Stomach (tissue), 9 donors: ENCODE results near the gene LRRC7. TPM values are rescaled to one million over a fixed set of nuclear protein-coding genes. Genes with fewer than 3 reads are reported as not detected.

Experiments used
- DNase-seq, 2 donors: peaks; one replicate each; pipeline versions ENCODE4 v3.0.0 to v3.0.0-alpha.2; 2013 to 2019
- H3K27ac ChIP-seq, 5 donors: fragments of 200-600 bp in 4 of 5; sonication (generic) in 4 of 5; one replicate each; pipeline ENCODE4 v1.5.1; 2013 to 2019; ENCODE audit warnings: mild to moderate bottlenecking in 1 of 5, moderate library complexity in 1 of 5
- H3K27me3 ChIP-seq, 3 donors: fragments of 200-600 bp; sonication (generic); one replicate each; pipeline ENCODE4 v1.5.1; 2017 to 2019; ENCODE audit warnings: mixed run types in 1 of 3
- H3K36me3 ChIP-seq, 4 donors: fragments of 200-600 bp; sonication (generic); 1 replicate in 3 of 4; 2 replicates in 1 of 4; pipeline ENCODE4 v1.5.1; 2016 to 2019
- H3K4me1 ChIP-seq, 4 donors: fragments of 200-600 bp; sonication (generic); one replicate each; pipeline ENCODE4 v1.5.1; 2016 to 2019
- H3K4me3 ChIP-seq, 4 donors: fragments of 200-600 bp; sonication (generic) in 3 of 4; one replicate each; pipeline ENCODE4 v1.5.1; 2016 to 2019; ENCODE audit warnings: mild to moderate bottlenecking in 1 of 4
- H3K9me3 ChIP-seq, 4 donors: fragments of 200-600 bp; sonication (generic); one replicate each; pipeline ENCODE4 v1.5.1; 2016 to 2019
- EP300 ChIP-seq: sonication (generic); formaldehyde crosslinking; IDR thresholded peaks from one replicate; pipeline ENCODE4 v1.6.1; 2017; ENCODE audit warnings: antibody characterized with exemption
- POLR2A ChIP-seq, 4 donors: fragments of 450-650 bp; IDR thresholded peaks; one replicate each; pipeline ENCODE4 v1.6.1; 2016; ENCODE audit warnings: antibody characterized with exemption in 4 of 4, control low read depth in 2 of 4, mild to moderate bottlenecking in 1 of 4, moderate library complexity in 1 of 4
- POLR2AphosphoS5 ChIP-seq, 3 donors: sonication (generic); formaldehyde crosslinking; IDR thresholded peaks; one replicate each; pipeline ENCODE4 v1.6.1; 2016; ENCODE audit warnings: antibody characterized with exemption in 3 of 3
- WGBS, 5 donors: extraction: QIAGEN DNeasy Blood & Tissue Kit in 3 of 5; methylation state at CpG; one replicate each; pipeline versions ENCODE4 v1.1.5 to v1.1.7; 2013 to 2018; 5-methylcytosine and 5-hydroxymethylcytosine counted together
- intact Hi-C: fragments of 100-400 bp; cut with DNase I; formaldehyde crosslinking; loops from one replicate; pipeline ENCODE4 v1.15.1; 2023; ENCODE audit warnings: low total_unique reads
- polyA plus RNA-seq, 3 donors: library from polyadenylated mRNA; stranded (reverse); fragments of 200-250 nt; gene quantifications; one replicate each; pipeline ENCODE4 v1.2.3, GENCODE V29; 2013
- total RNA-seq, 5 donors: library from RNA; depleted of rRNA; stranded (reverse); fragments of >200 nt; gene quantifications; one replicate each; pipeline versions ENCODE4 v1.1.0 to v1.2.3, GENCODE V29; 2014 to 2016
- TF ChIP-seq, protein P1 (sequence below), 7 experiments: fragments of 450-650 bp in 4 of 7; fragments of 200-600 bp in 3 of 7; sonication (generic) in 3 of 7; IDR thresholded peaks; one replicate each; pipeline ENCODE4 v1.5.1; 2016 to 2019; ENCODE audit warnings: antibody characterized with exemption in 7 of 7, control low read depth in 2 of 7, mild to moderate bottlenecking in 1 of 7
- donor health status: healthy with polysubstance abuse.
- donor health status: Bipolar disorder and iron deficiency.
- donor health status: healthy.

LRRC7 gene
- total and polyA plus RNA-seq, 8 donors: 0.06 to 22.4 (median 0.31) TPM; not detected in 1

GRCh38 chr1:69533343-69533742 lies 34.4 kb upstream of the LRRC7 start:
- Histone ChIP-seq H3K9me3 (no peaks in the 10 kb centered on the region), H3K4me3 (no peak overlapping the region), H3K36me3 (no peaks in the 10 kb centered on the region), H3K4me1 (no peaks in the 10 kb centered on the region), H3K27me3 (no peaks in the 10 kb centered on the region), H3K27ac (no peak overlapping the region)
- no peak for DNase-seq
- WGBS, 5 donors: 71 to 89% (median 72%) methylated on average over 1 of the region's 1 CpG
- TF ChIP-seq POLR2AphosphoS5 (IDR thresholded peaks at IDR 0.05): no peak
- no peak for TF ChIP-seq POLR2A (IDR thresholded peaks at IDR 0.05)
- TF ChIP-seq EP300: no peak
- TF ChIP-seq, protein P1, sequence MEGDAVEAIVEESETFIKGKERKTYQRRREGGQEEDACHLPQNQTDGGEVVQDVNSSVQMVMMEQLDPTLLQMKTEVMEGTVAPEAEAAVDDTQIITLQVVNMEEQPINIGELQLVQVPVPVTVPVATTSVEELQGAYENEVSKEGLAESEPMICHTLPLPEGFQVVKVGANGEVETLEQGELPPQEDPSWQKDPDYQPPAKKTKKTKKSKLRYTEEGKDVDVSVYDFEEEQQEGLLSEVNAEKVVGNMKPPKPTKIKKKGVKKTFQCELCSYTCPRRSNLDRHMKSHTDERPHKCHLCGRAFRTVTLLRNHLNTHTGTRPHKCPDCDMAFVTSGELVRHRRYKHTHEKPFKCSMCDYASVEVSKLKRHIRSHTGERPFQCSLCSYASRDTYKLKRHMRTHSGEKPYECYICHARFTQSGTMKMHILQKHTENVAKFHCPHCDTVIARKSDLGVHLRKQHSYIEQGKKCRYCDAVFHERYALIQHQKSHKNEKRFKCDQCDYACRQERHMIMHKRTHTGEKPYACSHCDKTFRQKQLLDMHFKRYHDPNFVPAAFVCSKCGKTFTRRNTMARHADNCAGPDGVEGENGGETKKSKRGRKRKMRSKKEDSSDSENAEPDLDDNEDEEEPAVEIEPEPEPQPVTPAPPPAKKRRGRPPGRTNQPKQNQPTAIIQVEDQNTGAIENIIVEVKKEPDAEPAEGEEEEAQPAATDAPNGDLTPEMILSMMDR (IDR thresholded peaks at IDR 0.05): no peak
- intact Hi-C loops: no loop called here

GRCh38 chr1:69534829-69535228 lies 32.9 kb upstream of the LRRC7 start:
- no peak for TF ChIP-seq POLR2A (IDR thresholded peaks at IDR 0.05)
- TF ChIP-seq, protein P1 (IDR thresholded peaks at IDR 0.05): no peak
- TF ChIP-seq POLR2AphosphoS5 (IDR thresholded peaks at IDR 0.05): no peak
- TF ChIP-seq EP300: no peak
- WGBS, 5 donors: 51 to 71% (median 63%) methylated on average over 1 of the region's 1 CpG
- DNase-seq: no peak
- Histone ChIP-seq H3K4me3 (no peak overlapping the region), H3K27ac (no peak overlapping the region), H3K36me3 (no peaks in the 10 kb centered on the region), H3K4me1 (no peaks in the 10 kb centered on the region), H3K9me3 (no peaks in the 10 kb centered on the region), H3K27me3 (no peaks in the 10 kb centered on the region)
- intact Hi-C loops: no loop called here

- no peaks in the 10 kb centered on the region for H3K4me1 ChIP-seq
- no peak overlapping the region for H3K27ac ChIP-seq
- H3K27me3 ChIP-seq: no peaks in the 10 kb centered on the region
- H3K36me3 ChIP-seq: no peaks in the 10 kb centered on the region
- H3K9me3 ChIP-seq: no peaks in the 10 kb centered on the region
- intact Hi-C loops: no loop called here
- no peak for TF ChIP-seq POLR2AphosphoS5 (IDR thresholded peaks at IDR 0.05)
- TF ChIP-seq EP300: no peak
- no peak for TF ChIP-seq POLR2A (IDR thresholded peaks at IDR 0.05)
- TF ChIP-seq, protein P1 (IDR thresholded peaks at IDR 0.05): no peak
- no peak overlapping the region for H3K4me3 ChIP-seq
- no peak for DNase-seq
- WGBS, 5 donors: 48 to 62% (median 51%) methylated on average over 3 of the region's 3 CpGs
Observed at GRCh38 chr1:69535490-69535889, 32.2 kb upstream of the LRRC7 start.

DNA sequence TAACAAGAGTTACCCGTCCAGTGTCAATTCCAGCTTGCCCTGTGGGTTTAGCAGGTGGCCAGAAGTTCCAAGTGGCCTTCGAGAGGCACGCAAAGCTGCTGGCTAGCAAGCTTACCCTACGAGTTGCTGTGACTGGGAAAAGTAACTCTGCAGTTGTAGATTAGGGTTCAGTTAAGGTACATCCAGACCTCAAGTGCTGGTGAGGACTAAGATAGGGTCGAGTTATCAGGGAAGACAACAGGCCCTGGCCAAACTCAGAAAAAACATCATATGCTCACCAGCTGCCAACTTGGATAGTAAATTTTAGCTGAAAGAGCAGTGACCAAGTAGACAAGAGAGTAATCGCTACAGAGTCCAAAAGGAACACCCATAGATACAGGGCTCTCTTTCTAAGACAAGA lies 27.7 kb upstream of the LRRC7 start:
- Histone ChIP-seq H3K36me3 (no peaks in the 10 kb centered on the region), H3K27me3 (no peaks in the 10 kb centered on the region), H3K4me3 (no peak overlapping the region), H3K4me1 (no peaks in the 10 kb centered on the region), H3K9me3 (no peaks in the 10 kb centered on the region), H3K27ac (no peak overlapping the region)
- DNase-seq: no peak
- no peak for TF ChIP-seq EP300
- no peak for TF ChIP-seq POLR2AphosphoS5 (IDR thresholded peaks at IDR 0.05)
- TF ChIP-seq, protein P1 (IDR thresholded peaks at IDR 0.05): no peak
- 66 to 83% (median 72%) methylated on average over 6 of the region's 6 CpGs for WGBS, 5 donors
- intact Hi-C loops: no loop called here
